Measurements from ENCODE around the gene UFD1. TPM values are rescaled to one million over a fixed set of nuclear protein-coding genes. Genes with fewer than 3 reads are reported as not detected.
A peak's percentile ranks its signal among the peaks of the same experiment; 100 is the strongest.

Gene UFD1
- polyA plus RNA-seq, 3 donors: 57.0 to 82.5 (median 68.5) TPM

GRCh38 chr22:19520007-19520406 is 41.0 kb upstream of the UFD1 start:
- no peak overlapping the region for H2AFZ ChIP-seq (ENCODE audit: insufficient read depth, low read depth, low read length, poor library complexity, severe bottlenecking)
- no peak overlapping the region for H3K4me2 ChIP-seq (replicated peaks; ENCODE audit: extremely low read depth, low read length, poor library complexity, severe bottlenecking)
- no peak overlapping the region for H3K4me3 Mint-ChIP-seq
- intact Hi-C loops (cut with micrococcal nuclease): no loop called here
- H3K4me1 ChIP-seq (ENCODE audit: control insufficient read depth in 1 of 2, insufficient read depth in 2 of 2, low read length in 2 of 2): peaks cover 0 to 17% of the 10 kb centered on the region in 2 donors
- H3K27me3 ChIP-seq (ENCODE audit: control insufficient read depth in 2 of 2, insufficient read depth in 2 of 2, low read length in 2 of 2): peaks cover 0 to 30% of the 10 kb centered on the region in 2 donors
- H3K27ac Mint-ChIP-seq: peak overlapping the region in 1 of 7 donors; percentile 25
- no peaks in the 10 kb centered on the region for H4K20me1 ChIP-seq (ENCODE audit: insufficient read depth, low read length)
- H3K9me3 Mint-ChIP-seq: peaks cover 0 to 5% (median 1%) of the 10 kb centered on the region in 7 donors
- peaks cover 26 to 33% (median 26%) of the 10 kb centered on the region in 3 donors for H3K27me3 Mint-ChIP-seq (ENCODE audit: low read depth in 3 of 3)
- H3K4me3 ChIP-seq (replicated peaks in 1 of 3; ENCODE audit: low read depth in 2 of 3, low read length in 3 of 3): no peak overlapping the region
- H3K4me1 Mint-ChIP-seq: peaks cover 12% of the 10 kb centered on the region
- H3K27ac ChIP-seq (ENCODE audit: low read depth in 1 of 2, low read length in 2 of 2): no peak overlapping the region
- H3K36me3 ChIP-seq (replicated peaks in 1 of 2; ENCODE audit: control insufficient read depth in 1 of 2, insufficient read depth in 2 of 2, low read length in 2 of 2): peaks cover 2 to 11% of the 10 kb centered on the region in 2 donors
- H3K9me3 ChIP-seq (replicated peaks in 1 of 2; ENCODE audit: control insufficient read depth in 1 of 2, insufficient read depth in 1 of 2, low read length in 2 of 2): no peaks in the 10 kb centered on the region
- 88% methylated on average over 5 of the region's 6 CpGs for WGBS (ENCODE audit: insufficient coverage)
- no peaks in the 10 kb centered on the region for H3K79me2 ChIP-seq (ENCODE audit: insufficient read depth, low read length)
- H3K36me3 Mint-ChIP-seq: peaks cover 31 to 54% of the 10 kb centered on the region in 2 donors
- H3K9ac ChIP-seq (ENCODE audit: insufficient read depth, low read length, poor library complexity, severe bottlenecking): peak overlapping the region; percentile 8
- DNase-seq: no peak
- no peak for TF ChIP-seq CTCF (IDR thresholded peaks at IDR 0.05)

- Mint-ChIP-seq H3K9me3 (peaks cover 0 to 2% (median 1%) of the 10 kb centered on the region in 7 donors), H3K36me3 (peaks cover 35 to 61% of the 10 kb centered on the region in 2 donors), H3K4me1 (peaks cover 8% of the 10 kb centered on the region), H3K4me3 (no peak overlapping the region), H3K27me3 (ENCODE audit: low read depth in 3 of 3) (peaks cover 20 to 26% (median 20%) of the 10 kb centered on the region in 3 donors), H3K27ac (no peak overlapping the region)
- no peak for DNase-seq
- Histone ChIP-seq H3K9ac (ENCODE audit: insufficient read depth, low read length, poor library complexity, severe bottlenecking) (peak overlapping the region; percentile 8), H3K79me2 (ENCODE audit: insufficient read depth, low read length) (no peaks in the 10 kb centered on the region), H3K27ac (ENCODE audit: low read depth in 1 of 2, low read length in 2 of 2) (no peak overlapping the region), H2AFZ (ENCODE audit: insufficient read depth, low read depth, low read length, poor library complexity, severe bottlenecking) (no peak overlapping the region), H3K4me3 (replicated peaks in 1 of 3; ENCODE audit: low read depth in 2 of 3, low read length in 3 of 3) (no peak overlapping the region), H3K4me1 (ENCODE audit: control insufficient read depth in 1 of 2, insufficient read depth in 2 of 2, low read length in 2 of 2) (peaks cover 0 to 13% of the 10 kb centered on the region in 2 donors), H3K9me3 (replicated peaks in 1 of 2; ENCODE audit: control insufficient read depth in 1 of 2, insufficient read depth in 1 of 2, low read length in 2 of 2) (no peaks in the 10 kb centered on the region), H3K27me3 (ENCODE audit: control insufficient read depth in 2 of 2, insufficient read depth in 2 of 2, low read length in 2 of 2) (peaks cover 0 to 23% of the 10 kb centered on the region in 2 donors), H3K36me3 (replicated peaks in 1 of 2; ENCODE audit: control insufficient read depth in 1 of 2, insufficient read depth in 2 of 2, low read length in 2 of 2) (peaks cover 5 to 17% of the 10 kb centered on the region in 2 donors), H3K4me2 (replicated peaks; ENCODE audit: extremely low read depth, low read length, poor library complexity, severe bottlenecking) (no peak overlapping the region), H4K20me1 (ENCODE audit: insufficient read depth, low read length) (no peaks in the 10 kb centered on the region)
- WGBS (ENCODE audit: insufficient coverage): 97% methylated on average over 15 of the region's 17 CpGs
- intact Hi-C loops (cut with micrococcal nuclease): no loop called here
- TF ChIP-seq CTCF (IDR thresholded peaks at IDR 0.05): no peak
These were observed 40.3 kb upstream of the UFD1 start for GRCh38 chr22:19519041-19519926.

Measured in CD14-positive monocyte (primary cell).